Measurements from ENCODE around the gene KLHL6. TPM values are rescaled to one million over a fixed set of nuclear protein-coding genes. Genes with fewer than 3 reads are reported as not detected.
"Not testable (repeated sequence)": the region's sequence is repeated elsewhere in the genome, so short reads cannot be mapped to it uniquely, and the experiment has no call there.

The KLHL6 gene
- total and polyA plus RNA-seq, 8 donors: 1.4 to 21.6 (median 2.2) TPM

DNA sequence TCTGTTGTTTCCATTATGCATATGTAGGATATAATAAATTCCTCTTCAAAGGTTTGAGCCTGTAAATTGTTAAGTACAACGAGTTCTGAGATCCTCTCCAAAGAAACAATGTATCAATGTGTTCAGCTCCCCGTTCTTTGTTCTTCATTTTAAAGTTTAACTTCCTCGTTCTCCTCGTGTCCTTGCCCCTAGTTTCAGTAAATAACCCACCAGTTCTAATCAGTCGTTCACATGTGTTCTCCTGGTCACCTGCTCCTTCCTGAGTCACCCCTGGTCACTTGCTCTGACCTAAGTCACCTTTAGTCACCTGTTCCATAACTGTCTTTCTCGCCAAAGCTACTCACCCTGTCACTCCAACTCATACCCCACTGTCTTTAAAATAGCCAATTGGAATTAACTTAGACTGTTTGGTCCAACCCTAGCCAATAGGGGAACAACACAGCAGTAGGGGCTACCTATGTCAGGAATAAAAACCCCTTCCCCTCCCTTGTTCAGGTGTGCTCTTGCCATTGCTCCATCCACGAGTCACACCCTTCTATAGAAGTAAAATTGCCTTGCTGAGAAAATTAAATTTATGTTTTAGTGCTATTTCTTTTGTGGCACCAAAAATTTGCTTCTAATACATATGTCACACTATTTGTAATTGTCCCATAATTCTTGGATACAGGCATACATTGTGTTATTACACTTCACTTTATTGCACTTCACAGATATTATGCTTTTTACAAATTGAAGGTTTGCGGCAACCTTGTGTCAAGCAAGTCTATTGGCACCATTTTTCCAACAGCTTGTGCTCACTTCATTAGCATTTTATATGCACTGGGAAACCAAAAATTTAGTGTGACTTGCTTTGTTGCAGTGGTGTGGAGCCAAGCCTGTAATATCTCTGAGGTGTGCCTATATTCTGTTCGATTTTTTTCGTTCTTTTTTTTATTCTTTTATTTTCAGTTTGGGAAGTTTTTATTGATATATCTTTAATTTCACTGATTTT lies 111.8 kb downstream of the KLHL6 start:
- peaks cover 0 to 19% of the 10 kb centered on the region in 2 donors for H3K9me3 ChIP-seq
- H3K4me1 ChIP-seq: peaks cover 5 to 8% of the 10 kb centered on the region in 2 donors
- no peak overlapping the region for H3K27ac ChIP-seq
- TF ChIP-seq, protein P1, sequence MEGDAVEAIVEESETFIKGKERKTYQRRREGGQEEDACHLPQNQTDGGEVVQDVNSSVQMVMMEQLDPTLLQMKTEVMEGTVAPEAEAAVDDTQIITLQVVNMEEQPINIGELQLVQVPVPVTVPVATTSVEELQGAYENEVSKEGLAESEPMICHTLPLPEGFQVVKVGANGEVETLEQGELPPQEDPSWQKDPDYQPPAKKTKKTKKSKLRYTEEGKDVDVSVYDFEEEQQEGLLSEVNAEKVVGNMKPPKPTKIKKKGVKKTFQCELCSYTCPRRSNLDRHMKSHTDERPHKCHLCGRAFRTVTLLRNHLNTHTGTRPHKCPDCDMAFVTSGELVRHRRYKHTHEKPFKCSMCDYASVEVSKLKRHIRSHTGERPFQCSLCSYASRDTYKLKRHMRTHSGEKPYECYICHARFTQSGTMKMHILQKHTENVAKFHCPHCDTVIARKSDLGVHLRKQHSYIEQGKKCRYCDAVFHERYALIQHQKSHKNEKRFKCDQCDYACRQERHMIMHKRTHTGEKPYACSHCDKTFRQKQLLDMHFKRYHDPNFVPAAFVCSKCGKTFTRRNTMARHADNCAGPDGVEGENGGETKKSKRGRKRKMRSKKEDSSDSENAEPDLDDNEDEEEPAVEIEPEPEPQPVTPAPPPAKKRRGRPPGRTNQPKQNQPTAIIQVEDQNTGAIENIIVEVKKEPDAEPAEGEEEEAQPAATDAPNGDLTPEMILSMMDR (IDR thresholded peaks at IDR 0.05): no peak
- no peak for DNase-seq
- H3K27me3 ChIP-seq: no peaks in the 10 kb centered on the region
- no peak for ATAC-seq
- no peaks in the 10 kb centered on the region for H3K36me3 ChIP-seq
- intact Hi-C loops (cut with DNase I): no loop called here
- H3K4me3 ChIP-seq: no peak overlapping the region

DNA sequence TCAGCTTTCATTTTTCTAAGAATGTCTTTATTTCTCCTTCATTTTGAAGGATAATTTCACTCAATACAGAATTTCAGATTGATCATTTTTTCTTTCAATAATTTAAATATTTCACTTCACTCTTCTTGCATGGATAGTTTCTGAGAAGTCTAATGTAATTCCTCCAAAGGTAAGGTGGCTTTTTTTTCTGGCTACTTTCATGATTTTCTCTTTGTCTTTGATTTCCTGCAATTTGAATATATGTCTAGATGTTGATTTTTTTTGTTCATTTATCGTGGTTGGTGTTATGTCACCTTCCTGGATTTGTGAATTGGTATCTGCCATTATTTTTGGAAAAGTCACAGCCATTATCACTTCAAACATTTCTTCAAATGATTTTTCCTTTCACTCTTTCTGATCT lies 112.5 kb downstream of the KLHL6 start:
- Histone ChIP-seq H3K4me3 (no peak overlapping the region), H3K27me3 (no peaks in the 10 kb centered on the region), H3K36me3 (no peaks in the 10 kb centered on the region), H3K27ac (no peak overlapping the region), H3K4me1 (peaks cover 0 to 1% of the 10 kb centered on the region in 2 donors), H3K9me3 (peaks cover 0 to 19% of the 10 kb centered on the region in 2 donors)
- ATAC-seq (no peak), DNase-seq (no peak)
- intact Hi-C loops (cut with DNase I): no loop called here
- TF ChIP-seq, protein P1 (IDR thresholded peaks at IDR 0.05): no peak

DNA sequence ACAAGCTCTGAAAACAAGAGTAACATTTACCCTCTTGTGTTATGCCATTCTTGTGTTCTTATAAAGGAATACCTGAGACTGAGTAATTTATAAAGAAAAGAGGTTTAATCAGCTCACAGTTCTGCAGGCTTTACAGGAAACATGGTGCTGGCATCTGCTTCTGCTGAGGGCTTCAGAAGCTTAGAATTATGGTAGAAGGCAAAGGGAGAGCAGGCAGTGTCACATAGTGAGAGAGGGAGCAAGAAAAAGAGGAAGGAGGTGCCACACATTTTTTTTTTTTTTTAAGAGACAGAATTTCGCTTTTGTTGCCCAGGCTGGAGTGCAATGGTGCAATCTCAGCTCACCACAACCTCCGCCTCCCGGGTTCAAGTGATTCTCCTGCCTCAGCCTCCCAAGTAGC lies 115.0 kb downstream of the KLHL6 start:
- H3K27ac ChIP-seq; H3K4me3 ChIP-seq; intact Hi-C loops (cut with DNase I); H3K27me3 ChIP-seq; DNase-seq; H3K4me1 ChIP-seq; ATAC-seq; H3K36me3 ChIP-seq: not testable (repeated sequence)
- peaks cover 0 to 19% of the 10 kb centered on the region in 2 donors for H3K9me3 ChIP-seq

DNA sequence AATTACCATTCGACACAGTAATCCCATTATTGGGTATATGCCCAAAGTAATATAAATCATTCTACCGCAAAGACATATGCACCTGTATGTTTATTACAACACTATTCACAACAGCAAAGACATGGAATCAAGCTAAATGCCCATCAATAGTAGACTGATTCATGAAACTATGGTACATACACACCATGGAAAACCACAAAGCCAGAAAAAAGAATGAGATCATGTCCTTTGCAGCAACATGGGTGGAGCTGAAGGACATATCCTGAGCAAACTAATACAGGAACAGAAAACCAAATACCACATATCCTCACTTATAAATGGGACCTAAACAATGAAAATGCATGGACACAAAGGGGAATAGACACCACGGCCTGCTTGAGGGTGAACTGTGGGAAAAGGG lies 116.0 kb downstream of the KLHL6 start:
- ATAC-seq (no peak), DNase-seq (no peak)
- Histone ChIP-seq H3K27ac (no peak overlapping the region), H3K36me3 (no peaks in the 10 kb centered on the region), H3K9me3 (peaks cover 0 to 19% of the 10 kb centered on the region in 2 donors), H3K4me3 (no peak overlapping the region), H3K4me1 (no peaks in the 10 kb centered on the region), H3K27me3 (no peaks in the 10 kb centered on the region)
- intact Hi-C loops (cut with DNase I): no loop called here
- TF ChIP-seq, protein P1 (IDR thresholded peaks at IDR 0.05): no peak

DNA sequence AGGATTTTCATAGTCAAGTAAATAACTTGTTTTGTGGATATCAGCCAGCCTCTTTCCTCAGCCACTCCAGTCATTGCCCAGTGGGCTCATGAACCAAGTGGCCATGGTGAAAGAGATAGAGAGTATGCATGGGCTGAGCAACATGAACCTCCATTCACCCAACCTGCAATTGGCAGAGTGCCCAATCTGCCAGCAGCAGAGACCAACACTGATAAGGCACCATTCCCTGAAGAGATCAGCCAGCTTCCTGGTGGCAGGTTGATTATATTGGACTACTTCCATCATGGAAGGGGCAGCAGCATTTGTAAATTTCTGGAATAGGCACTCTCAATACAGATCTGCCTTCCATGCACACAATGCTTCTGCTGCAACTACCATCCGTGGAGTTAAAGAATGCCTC lies 116.8 kb downstream of the KLHL6 start:
- ATAC-seq (no peak), DNase-seq (no peak)
- TF ChIP-seq, protein P1 (IDR thresholded peaks at IDR 0.05): no peak
- Histone ChIP-seq H3K27ac (no peak overlapping the region), H3K9me3 (peaks cover 0 to 11% of the 10 kb centered on the region in 2 donors), H3K4me1 (no peaks in the 10 kb centered on the region), H3K4me3 (no peak overlapping the region), H3K36me3 (no peaks in the 10 kb centered on the region), H3K27me3 (no peaks in the 10 kb centered on the region)
- intact Hi-C loops (cut with DNase I): no loop called here

All from left lung (tissue), 10 donors.